Ishikawa (cell line): ENCODE measurements around the gene SPATA31D4.
"Not testable (repeated sequence)": the region's sequence is repeated elsewhere in the genome, so short reads cannot be mapped to it uniquely, and the experiment has no call there.

Experiments used
- CEBPB ChIP-seq: IDR thresholded peaks from 2 replicates; pipeline ENCODE4 v1.6.1; 2012
- CREB1 ChIP-seq: IDR thresholded peaks from 2 replicates; pipeline ENCODE4 v1.6.1; 2012; ENCODE audit warnings: low read depth
- EGR1 ChIP-seq: IDR thresholded peaks from 2 replicates; pipeline ENCODE4 v1.6.1; 2012
- EP300 ChIP-seq: IDR thresholded peaks from 2 replicates; pipeline ENCODE4 v1.6.1; 2012; ENCODE audit warnings: borderline replicate concordance
- FOXM1 ChIP-seq: IDR thresholded peaks from 2 replicates; pipeline ENCODE4 v1.6.1; 2012; ENCODE audit warnings: low read depth, borderline replicate concordance
- NFIC ChIP-seq: IDR thresholded peaks from 2 replicates; pipeline ENCODE4 v1.6.1; 2012
- RAD21 ChIP-seq: IDR thresholded peaks from 2 replicates; pipeline ENCODE4 v1.6.1; 2012; ENCODE audit warnings: low read depth
- TAF1 ChIP-seq: IDR thresholded peaks from 2 replicates; pipeline ENCODE4 v1.6.1; 2012; ENCODE audit warnings: low read depth, mild to moderate bottlenecking
- TCF12 ChIP-seq: IDR thresholded peaks from 2 replicates; pipeline ENCODE4 v1.6.1; 2012; ENCODE audit warnings: low read depth
- TEAD4 ChIP-seq: IDR thresholded peaks from 2 replicates; pipeline ENCODE4 v1.6.1; 2012
- YY1 ChIP-seq: IDR thresholded peaks from 2 replicates; pipeline ENCODE4 v1.6.1; 2012; ENCODE audit warnings: low read depth
- ZBTB7A ChIP-seq: IDR thresholded peaks from 2 replicates; pipeline ENCODE4 v1.6.1; 2012; ENCODE audit warnings: low read depth
- TF ChIP-seq, protein P1 (sequence below): IDR thresholded peaks from 2 replicates; pipeline ENCODE4 v1.6.1; 2012
- TF ChIP-seq, protein P2 (sequence below): IDR thresholded peaks from 2 replicates; pipeline ENCODE4 v1.6.1; 2012; ENCODE audit warnings: low read depth, mild to moderate bottlenecking
- TF ChIP-seq, protein P3 (sequence below): IDR thresholded peaks from 2 replicates; pipeline ENCODE4 v1.6.1; 2012

Gene SPATA31D4

GRCh38 chr9:81928305-81928704 lies at the start of gene SPATA31D4:
Gene SPATA31D4 (plus strand): TSS chr9:81928428. CDS start chr9:81928514, 86 bp downstream.
- not testable (repeated sequence) for TF ChIP-seq EGR1, CEBPB
- TF ChIP-seq, protein P1, sequence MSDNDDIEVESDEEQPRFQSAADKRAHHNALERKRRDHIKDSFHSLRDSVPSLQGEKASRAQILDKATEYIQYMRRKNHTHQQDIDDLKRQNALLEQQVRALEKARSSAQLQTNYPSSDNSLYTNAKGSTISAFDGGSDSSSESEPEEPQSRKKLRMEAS: not testable (repeated sequence)

GRCh38 chr9:81878530-81878929 lies 49.7 kb upstream of the SPATA31D4 start:
- TF ChIP-seq, protein P2, sequence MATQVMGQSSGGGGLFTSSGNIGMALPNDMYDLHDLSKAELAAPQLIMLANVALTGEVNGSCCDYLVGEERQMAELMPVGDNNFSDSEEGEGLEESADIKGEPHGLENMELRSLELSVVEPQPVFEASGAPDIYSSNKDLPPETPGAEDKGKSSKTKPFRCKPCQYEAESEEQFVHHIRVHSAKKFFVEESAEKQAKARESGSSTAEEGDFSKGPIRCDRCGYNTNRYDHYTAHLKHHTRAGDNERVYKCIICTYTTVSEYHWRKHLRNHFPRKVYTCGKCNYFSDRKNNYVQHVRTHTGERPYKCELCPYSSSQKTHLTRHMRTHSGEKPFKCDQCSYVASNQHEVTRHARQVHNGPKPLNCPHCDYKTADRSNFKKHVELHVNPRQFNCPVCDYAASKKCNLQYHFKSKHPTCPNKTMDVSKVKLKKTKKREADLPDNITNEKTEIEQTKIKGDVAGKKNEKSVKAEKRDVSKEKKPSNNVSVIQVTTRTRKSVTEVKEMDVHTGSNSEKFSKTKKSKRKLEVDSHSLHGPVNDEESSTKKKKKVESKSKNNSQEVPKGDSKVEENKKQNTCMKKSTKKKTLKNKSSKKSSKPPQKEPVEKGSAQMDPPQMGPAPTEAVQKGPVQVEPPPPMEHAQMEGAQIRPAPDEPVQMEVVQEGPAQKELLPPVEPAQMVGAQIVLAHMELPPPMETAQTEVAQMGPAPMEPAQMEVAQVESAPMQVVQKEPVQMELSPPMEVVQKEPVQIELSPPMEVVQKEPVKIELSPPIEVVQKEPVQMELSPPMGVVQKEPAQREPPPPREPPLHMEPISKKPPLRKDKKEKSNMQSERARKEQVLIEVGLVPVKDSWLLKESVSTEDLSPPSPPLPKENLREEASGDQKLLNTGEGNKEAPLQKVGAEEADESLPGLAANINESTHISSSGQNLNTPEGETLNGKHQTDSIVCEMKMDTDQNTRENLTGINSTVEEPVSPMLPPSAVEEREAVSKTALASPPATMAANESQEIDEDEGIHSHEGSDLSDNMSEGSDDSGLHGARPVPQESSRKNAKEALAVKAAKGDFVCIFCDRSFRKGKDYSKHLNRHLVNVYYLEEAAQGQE: no peak
- TF ChIP-seq CEBPB: no peak
- no peak for TF ChIP-seq TCF12
- TF ChIP-seq CREB1: no peak
- TF ChIP-seq TEAD4: no peak
- no peak for TF ChIP-seq ZBTB7A
- TF ChIP-seq EP300: no peak
- TF ChIP-seq TAF1: no peak
- TF ChIP-seq RAD21: no peak
- no peak for TF ChIP-seq NFIC
- TF ChIP-seq, protein P1: no peak
- no peak for TF ChIP-seq FOXM1
- TF ChIP-seq, protein P3, sequence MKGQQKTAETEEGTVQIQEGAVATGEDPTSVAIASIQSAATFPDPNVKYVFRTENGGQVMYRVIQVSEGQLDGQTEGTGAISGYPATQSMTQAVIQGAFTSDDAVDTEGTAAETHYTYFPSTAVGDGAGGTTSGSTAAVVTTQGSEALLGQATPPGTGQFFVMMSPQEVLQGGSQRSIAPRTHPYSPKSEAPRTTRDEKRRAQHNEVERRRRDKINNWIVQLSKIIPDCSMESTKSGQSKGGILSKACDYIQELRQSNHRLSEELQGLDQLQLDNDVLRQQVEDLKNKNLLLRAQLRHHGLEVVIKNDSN: no peak
- no peak for TF ChIP-seq EGR1
- TF ChIP-seq YY1: no peak

DNA sequence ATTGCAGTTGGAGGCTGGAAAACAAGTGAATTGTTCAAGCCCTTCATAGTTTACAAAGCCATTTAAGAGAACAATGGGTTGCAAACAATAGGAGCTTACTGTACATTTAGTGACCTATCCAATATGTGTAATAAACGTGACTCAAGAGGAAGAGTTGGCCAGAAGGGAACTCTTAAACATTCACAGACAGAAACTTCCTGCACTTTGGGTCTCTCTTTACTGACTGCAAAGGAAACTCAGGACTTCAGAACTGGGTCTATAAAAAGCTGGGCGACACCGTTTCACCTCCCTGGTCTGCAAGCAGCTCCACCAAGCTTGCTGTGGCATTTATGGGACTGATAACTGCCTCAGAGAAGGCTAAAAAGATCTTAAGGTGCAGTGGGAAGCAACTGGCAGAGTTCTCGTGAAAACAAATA lies 48.7 kb upstream of the SPATA31D4 start:
- TF ChIP-seq EP300 (no peak), EGR1 (no peak), TCF12 (no peak), NFIC (no peak), RAD21 (no peak)
- TF ChIP-seq, protein P3: no peak
- TF ChIP-seq, protein P1: no peak

GRCh38 chr9:81885602-81886001 lies 42.6 kb upstream of the SPATA31D4 start:
- TF ChIP-seq TAF1: no peak
- TF ChIP-seq, protein P3: no peak
- no peak for TF ChIP-seq CREB1
- TF ChIP-seq TCF12: no peak
- TF ChIP-seq, protein P1: no peak
- no peak for TF ChIP-seq EP300
- no peak for TF ChIP-seq CEBPB
- no peak for TF ChIP-seq FOXM1
- TF ChIP-seq RAD21: no peak
- TF ChIP-seq EGR1: no peak
- TF ChIP-seq, protein P2: no peak
- TF ChIP-seq TEAD4: no peak

DNA sequence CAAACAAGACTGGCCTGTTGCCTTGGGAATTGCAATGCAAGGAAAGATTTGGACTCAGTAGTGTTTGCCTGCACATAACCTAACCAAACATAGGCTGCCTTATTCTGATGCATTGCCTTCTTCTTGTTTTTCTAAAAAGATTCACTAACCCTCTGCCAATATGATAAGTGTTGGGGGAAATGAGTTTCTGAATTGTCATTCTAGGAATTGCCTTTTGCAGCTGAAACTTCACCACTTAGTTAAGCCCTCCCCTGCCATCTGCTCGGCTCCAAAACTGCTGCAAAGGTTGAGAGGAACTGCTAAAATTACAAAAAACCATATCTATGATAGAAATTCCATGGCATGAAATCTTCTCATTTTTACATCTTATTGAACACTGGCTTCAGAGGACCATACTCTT lies 41.6 kb upstream of the SPATA31D4 start:
- TF ChIP-seq YY1 (no peak), ZBTB7A (no peak), NFIC (no peak), TEAD4 (no peak), TCF12 (no peak), EP300 (no peak), CEBPB (no peak), RAD21 (no peak), FOXM1 (no peak), CREB1 (no peak), EGR1 (no peak), TAF1 (no peak)
- TF ChIP-seq, protein P1: no peak
- TF ChIP-seq, protein P2: no peak
- TF ChIP-seq, protein P3: no peak
